Measurements from ENCODE around the gene MAPKAP1. TPM values are rescaled to one million over a fixed set of nuclear protein-coding genes. Genes with fewer than 3 reads are reported as not detected.
A peak's percentile ranks its signal among the peaks of the same experiment; 100 is the strongest.

The MAPKAP1 gene
- total and polyA plus RNA-seq, 9 of the 15 experiments (the other 6 are each of a cell fraction or from before 2014, with no cell fraction given): 2.6 to 82.1 (median 61.1) TPM

DNA sequence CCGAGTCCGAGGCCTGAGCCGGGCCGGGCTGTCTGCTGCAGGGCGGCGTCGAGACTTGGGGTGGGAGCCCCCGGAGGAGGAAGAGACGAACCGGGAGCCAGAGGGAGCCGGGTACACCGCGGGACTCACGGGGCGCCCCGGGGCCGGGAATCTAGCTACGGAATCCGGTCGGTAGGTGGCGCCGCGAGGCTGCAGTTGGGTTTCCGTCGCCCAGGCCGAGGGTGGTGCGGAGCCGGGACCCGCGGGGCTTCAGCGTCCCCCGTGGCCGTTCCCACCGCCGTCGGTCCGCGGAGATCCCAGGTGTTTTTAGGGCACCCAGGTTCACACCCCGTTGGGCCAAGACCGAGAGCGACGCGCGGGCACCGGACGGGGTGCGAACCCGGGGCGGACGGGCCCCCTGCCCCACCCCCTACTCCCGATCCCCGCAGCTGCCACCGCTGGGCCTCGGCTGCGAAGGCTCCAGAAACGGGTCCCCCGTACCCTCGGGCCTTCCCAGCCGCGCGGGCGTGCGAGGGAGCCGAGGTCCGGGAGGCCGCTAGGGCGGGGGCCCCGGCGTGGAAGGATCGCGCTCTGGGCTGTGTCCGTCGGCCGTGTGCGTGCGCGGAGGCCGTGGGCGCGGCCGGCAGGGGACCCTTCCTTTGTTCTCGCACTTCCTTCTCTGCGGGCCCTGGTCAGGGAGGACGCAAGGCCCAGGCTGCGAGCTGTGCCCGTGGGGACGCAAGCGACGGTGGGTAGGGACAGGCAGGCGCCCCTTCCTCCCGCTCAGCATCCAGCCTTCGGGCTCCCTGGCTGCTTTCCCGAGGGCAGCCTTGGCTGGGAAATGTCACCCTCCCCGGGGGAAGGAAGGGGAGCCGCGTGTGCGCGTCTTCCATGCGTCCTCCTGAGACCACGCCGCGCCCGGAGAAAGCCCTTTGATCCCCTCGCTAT lies 298.8 kb downstream of the MAPKAP1 start (continued):
- TF ChIP-seq, protein P1, sequence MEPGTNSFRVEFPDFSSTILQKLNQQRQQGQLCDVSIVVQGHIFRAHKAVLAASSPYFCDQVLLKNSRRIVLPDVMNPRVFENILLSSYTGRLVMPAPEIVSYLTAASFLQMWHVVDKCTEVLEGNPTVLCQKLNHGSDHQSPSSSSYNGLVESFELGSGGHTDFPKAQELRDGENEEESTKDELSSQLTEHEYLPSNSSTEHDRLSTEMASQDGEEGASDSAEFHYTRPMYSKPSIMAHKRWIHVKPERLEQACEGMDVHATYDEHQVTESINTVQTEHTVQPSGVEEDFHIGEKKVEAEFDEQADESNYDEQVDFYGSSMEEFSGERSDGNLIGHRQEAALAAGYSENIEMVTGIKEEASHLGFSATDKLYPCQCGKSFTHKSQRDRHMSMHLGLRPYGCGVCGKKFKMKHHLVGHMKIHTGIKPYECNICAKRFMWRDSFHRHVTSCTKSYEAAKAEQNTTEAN (CRISPR knock-in tag; IDR thresholded peaks at IDR 0.05): no peak
- TF ChIP-seq POLR2AphosphoS5 (IDR thresholded peaks at IDR 0.05; ENCODE audit: control insufficient read depth, insufficient read depth, low read depth, low read length): no peak
- peak; percentile 62 for TF ChIP-seq POLR2G (IDR thresholded peaks at IDR 0.05; ENCODE audit: low read depth, low read length)
- TF ChIP-seq ZSCAN29 (IDR thresholded peaks at IDR 0.05): no peak
- no peak for TF ChIP-seq ZBTB34 (CRISPR knock-in tag; IDR thresholded peaks at IDR 0.05)
- TF ChIP-seq FOXP1 (CRISPR knock-in tag; IDR thresholded peaks at IDR 0.05): no peak
- TF ChIP-seq RBM39 (optimal IDR thresholded peaks at IDR 0.05; ENCODE audit: low read depth, low read length): no peak
- no peak for TF ChIP-seq ETV1 (tag; conservative IDR thresholded peaks at IDR 0.05; ENCODE audit: low read depth)
- TF ChIP-seq SPI1 (IDR thresholded peaks at IDR 0.05; ENCODE audit: borderline replicate concordance, low read depth, low read length): peak; percentile 36; the same call in 1 of the 2 replicates
- TF ChIP-seq, protein P2, sequence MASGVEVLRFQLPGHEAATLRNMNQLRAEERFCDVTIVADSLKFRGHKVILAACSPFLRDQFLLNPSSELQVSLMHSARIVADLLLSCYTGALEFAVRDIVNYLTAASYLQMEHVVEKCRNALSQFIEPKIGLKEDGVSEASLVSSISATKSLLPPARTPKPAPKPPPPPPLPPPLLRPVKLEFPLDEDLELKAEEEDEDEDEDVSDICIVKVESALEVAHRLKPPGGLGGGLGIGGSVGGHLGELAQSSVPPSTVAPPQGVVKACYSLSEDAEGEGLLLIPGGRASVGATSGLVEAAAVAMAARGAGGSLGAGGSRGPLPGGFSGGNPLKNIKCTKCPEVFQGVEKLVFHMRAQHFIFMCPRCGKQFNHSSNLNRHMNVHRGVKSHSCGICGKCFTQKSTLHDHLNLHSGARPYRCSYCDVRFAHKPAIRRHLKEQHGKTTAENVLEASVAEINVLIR (CRISPR knock-in tag; IDR thresholded peaks at IDR 0.05): no peak
- TF ChIP-seq CCAR2 (IDR thresholded peaks at IDR 0.05; ENCODE audit: low read depth, low read length): no peak
- TF ChIP-seq CBFA2T2 (conservative IDR thresholded peaks at IDR 0.05): no peak
- no peak for TF ChIP-seq MECOM (CRISPR knock-in tag; IDR thresholded peaks at IDR 0.05)
- TF ChIP-seq RFX7 (CRISPR knock-in tag; IDR thresholded peaks at IDR 0.05): no peak
- no peak; a peak in 1 of 4 replicates for TF ChIP-seq NRF1 (conservative IDR thresholded peaks at IDR 0.05 in 1 of 2, IDR thresholded peaks at IDR 0.05 in 1 of 2)
- no peak for TF ChIP-seq ZNF232 (CRISPR knock-in tag; IDR thresholded peaks at IDR 0.05)
- no peak; the same call in 1 of the 2 replicates for TF ChIP-seq NFIC (IDR thresholded peaks at IDR 0.05)
- TF ChIP-seq, protein P3, sequence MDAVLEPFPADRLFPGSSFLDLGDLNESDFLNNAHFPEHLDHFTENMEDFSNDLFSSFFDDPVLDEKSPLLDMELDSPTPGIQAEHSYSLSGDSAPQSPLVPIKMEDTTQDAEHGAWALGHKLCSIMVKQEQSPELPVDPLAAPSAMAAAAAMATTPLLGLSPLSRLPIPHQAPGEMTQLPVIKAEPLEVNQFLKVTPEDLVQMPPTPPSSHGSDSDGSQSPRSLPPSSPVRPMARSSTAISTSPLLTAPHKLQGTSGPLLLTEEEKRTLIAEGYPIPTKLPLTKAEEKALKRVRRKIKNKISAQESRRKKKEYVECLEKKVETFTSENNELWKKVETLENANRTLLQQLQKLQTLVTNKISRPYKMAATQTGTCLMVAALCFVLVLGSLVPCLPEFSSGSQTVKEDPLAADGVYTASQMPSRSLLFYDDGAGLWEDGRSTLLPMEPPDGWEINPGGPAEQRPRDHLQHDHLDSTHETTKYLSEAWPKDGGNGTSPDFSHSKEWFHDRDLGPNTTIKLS (IDR thresholded peaks at IDR 0.05; ENCODE audit: borderline replicate concordance, low read depth): no peak
- no peak for TF ChIP-seq NCOR1 (IDR thresholded peaks at IDR 0.05)

Data from K562 (cell line).